GM21447 (cell line): ENCODE results near the gene IGF1R.

Source experiments
- ATAC-seq: cut with Tn5 transposase; IDR thresholded peaks from one replicate; pipeline ENCODE4 v1.9.1; 2021; ENCODE audit not compliant: unreplicated experiment

Gene IGF1R

DNA sequence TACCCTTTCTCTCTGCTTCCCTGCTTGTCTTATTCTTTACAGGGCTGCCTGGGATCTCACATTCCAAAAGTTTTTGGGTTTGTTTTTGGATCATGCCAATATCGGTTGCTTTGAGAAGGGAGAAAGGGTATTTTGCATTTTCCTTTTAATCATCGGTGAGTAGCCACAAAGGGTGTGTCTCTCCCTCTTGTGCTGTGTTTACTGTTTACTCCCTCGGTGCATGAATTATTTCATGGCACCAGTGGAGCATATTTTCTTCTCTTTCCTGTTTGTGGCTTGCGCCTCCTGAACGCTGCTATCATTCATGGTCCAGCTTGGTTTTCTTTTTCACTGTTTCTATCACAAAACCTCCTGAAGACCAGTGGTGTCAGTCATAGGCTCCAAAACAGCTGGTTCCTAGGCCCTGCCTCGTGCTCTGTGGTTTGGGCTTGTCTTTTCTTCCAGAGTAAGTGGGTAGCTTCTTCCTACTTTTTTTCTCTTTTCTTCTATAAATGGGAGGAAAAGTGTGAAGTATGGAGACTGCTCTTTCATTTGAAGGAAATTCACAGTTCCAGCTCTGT lies 54.9 kb downstream of the IGF1R start:
- ATAC-seq, result no peak

DNA sequence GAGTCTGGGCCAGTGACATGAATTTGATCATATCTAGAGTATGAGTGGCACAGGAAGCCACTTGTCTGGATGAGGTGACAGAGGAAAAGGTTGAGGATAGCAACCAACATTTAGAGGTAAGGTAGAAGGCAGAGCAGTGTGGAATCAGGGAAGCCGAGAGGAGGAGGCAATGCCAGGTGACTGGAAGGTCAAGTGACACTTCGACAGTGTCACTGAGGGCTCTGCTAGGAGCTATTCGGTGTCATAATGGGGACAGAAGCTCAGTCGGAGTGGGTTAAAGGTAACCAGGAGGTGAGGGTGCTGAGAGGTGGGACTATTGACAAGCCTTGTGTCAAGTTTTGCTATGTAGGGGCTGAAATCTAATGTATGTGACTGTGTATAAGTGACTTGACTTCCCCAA lies 56.7 kb downstream of the IGF1R start:
- no peak for ATAC-seq

DNA sequence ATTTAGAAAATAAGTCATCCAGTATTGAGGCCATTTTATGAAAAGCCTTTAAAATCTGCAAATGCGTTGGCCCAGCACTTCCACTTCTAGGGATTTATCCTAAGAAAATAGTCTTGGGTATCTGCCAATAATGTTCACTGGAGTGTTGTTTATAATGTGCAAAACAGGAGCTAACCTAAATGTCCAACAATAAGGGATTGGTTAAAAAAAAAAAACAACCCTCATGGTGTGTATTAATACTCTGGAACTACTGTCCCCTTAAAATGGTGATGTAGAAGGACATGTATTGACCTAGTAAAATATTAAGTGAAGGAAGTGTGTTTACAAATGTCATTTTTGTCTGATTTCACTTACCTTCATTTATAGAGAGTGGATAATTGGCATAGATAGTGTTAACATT lies 58.0 kb downstream of the IGF1R start:
- no peak for ATAC-seq

DNA sequence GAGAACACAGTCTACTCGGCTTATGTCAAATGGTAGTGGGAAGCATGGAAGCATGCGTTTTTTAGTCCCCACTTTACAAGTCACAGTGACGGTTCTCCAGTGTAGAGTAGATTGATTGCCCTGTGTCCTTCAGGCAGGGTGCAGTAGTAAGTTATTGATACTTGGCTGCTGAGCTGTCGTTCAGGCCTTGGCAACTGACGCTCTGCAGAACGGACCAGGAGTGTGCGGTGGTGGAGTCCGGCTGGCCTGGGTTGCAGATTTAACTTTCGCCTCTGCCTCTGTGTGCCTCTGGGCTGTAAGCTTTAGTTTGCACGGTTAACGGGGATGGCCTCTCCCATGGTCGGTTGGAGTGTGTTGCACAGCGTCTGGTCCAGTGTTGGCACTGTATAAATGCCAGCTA lies 58.6 kb downstream of the IGF1R start:
- no peak for ATAC-seq

DNA sequence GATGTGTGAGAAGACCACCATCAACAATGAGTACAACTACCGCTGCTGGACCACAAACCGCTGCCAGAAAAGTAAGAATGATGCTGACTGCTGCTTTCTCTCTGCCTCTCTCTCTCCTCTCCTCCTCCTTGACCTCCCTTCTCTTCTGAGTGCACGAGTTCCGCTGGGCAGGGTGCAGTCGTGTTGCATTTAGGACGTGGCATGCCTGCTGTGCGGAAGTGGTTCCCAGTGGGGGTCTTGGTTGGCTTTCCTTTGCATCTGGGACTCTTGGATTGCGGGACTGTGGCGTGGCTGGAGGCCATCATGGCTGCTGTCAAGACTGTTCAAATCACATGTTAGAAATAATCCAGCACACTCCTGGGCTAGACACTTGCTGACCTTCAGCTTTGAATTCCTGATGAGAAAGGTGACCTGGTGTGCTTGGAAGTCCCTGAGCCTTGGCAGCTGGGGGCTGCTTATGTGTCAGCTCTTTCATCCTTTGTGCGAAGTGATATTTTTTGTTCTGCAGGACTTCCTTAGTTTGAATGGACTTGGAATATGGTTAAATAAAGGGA lies 59.8 kb downstream of the IGF1R start:
- no peak for ATAC-seq

DNA sequence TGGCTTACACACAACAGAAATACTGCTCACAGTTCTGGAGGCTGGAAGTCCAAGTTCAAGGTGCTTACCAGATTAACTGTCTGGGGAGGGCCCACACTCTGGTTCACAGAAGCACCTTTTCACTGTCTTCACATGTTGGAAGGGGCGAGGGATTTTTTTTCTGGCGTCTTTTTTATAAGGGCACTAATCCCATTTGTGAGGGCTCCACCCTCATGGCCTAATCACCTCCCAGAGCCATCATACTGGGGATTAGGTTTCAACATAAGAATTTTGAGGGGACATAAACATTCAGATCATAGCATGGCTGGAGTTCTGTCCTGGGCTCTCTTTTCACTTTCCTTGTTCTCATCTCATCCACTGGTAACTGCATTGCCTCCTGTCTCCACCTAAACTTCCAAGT lies 63.5 kb downstream of the IGF1R start:
- ATAC-seq, result no peak

DNA sequence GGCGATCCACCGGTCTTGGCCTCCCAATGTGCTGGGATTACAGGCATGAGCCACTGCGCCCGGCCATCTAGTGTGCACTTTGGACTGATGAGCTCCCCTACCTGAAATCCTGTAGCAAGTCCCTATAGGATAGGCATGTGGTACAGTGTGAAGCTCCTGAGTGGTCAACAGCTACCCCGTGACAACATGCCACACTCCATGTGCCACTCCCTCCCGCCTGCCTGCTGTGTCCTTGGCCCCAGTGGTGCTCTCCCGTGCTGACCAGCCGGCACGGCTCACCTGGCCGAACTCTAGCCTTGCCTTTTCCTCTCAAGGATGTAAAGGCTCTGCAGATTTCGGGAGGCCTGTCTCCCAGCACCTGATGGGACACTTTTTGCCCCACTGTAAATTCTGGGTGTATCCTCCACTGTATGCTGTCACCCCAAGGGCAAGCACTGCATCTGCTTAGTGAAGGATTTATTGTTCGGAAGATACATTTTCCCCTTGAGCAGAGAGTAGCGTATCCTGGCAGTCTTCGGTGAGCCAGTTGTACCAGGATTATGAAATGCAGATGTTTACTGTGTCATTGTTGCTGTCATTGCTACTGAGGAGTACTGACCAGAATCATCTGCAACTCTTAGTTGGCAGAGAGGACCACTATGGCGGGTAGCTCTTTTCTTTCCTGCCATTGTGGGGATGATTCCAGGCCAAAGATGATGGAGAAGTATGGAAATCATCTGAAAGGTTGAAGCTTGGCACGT lies 64.7 kb downstream of the IGF1R start:
- no peak for ATAC-seq

DNA sequence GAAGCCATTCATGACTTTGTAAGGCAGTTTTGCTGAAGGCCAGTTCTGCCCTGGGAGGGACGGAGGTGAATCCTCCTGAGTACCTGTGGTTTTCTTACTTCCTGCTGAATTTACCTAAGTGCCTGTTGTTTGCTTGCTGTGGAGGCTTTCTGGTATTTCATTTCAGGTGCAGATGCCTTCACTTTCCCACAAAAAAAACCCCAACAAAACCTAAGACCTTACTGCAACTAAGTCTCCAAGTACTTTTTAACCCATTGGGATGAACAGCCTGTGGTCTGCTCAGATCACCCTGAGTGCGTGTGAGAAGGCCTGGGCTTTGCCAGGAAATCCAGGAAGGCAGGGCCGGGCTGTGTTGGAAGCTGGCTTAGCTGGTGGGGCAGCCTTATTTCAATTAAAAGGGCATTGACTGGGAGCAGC lies 65.3 kb downstream of the IGF1R start:
- no peak for ATAC-seq

DNA sequence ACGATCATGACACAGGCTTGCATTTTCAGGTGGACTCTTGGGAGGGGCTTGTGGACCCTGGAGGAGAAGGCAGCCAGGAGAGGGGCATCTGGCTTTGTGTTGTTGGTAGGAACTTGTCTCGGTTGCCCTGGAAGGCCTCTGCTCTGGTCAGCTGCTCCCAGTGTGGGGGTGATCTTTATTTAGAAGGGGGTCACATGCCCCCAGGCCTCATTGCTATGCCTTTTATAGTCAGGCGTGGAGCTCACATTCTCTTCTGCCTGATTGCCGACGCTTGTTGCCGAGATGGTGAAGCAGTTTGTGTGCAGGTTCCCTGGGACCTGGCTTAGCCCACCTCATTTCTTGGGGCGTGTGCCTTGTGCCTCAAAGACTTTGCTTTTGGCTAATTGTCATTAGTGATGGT lies 66.6 kb downstream of the IGF1R start:
- ATAC-seq, result no peak

DNA sequence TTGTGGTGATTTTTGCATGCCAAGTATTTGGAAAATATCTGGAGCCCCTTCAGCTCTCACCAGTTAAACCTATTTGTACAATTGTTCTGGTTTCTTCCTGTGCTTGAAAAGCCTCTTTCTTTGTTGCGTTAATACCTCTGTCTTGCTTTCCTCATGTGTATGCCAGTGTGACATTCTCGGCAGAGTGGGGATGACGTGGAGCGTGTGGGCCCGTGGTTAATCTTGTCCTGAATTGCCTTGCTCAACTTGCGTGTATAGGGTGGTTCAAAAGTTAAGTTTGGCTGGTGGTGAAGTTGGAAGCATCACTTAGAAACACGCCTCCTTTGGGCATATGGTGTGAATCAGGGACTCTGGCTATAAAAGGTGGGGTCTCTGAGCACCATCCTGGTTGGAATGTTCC lies 67.1 kb downstream of the IGF1R start:
- no peak for ATAC-seq

DNA sequence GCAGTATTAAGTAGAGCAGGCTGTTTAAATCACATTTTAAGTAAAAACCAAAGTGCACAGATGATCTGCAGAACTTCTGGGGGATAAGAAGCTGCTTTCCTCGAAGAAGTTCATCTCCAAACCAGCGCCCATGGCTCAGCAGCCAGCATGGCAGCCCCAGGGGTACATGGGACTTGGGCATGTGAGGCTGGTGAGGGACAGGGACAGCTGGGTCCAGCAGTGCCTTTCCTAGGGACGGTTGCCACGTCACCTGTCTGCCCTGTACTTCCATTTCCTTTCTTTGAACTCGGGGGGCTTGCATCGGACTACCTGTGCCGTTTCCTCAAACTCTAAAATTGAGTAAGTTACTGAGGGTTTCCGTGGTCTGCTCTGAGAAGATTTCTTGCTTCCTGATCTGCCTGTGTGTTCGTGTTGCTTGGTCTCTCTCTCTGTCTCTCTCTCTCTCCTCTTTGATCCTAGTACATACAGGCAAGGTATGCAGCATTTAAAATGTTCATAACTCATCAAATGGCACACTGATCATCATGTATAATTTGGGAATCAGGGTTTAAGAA lies 67.6 kb downstream of the IGF1R start:
- no peak for ATAC-seq

DNA sequence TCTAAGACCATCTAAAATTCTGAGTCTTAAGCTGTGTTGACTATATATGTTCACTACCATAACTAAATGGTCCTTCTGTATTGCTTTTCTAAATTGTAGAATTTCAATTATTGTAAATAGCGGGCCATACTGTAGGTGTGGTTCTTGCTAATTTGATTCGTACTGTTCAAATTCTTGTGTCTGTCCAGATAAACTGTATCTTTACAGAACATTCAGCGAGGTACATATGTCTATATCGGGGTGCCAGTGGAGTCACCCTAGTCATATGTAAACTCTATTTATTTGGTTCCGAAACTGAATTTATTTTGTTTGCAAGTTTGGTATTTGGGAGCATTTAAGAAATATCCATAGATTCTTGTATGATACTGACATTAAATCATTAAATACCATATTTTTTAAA lies 69.0 kb downstream of the IGF1R start:
- no peak for ATAC-seq

DNA sequence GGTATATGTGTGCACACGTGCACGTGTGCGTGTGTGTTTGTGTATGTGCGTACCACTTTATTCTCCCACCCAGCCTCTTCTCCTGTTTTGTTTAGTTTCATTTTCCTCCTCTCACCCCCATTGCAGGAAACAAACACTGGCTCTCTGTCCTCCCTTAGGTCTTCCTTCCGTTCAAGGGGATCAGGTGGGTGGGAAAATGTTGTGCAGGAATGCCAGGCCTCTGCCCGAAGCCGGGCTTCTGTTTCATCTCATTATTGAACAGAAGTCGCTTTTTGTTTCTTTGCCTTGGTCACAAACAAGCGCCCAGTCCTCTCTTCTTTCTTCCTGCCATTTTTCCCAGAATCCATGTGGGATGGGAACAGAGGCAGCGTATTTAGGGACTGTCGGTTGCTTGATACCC lies 69.6 kb downstream of the IGF1R start:
- ATAC-seq, result no peak

DNA sequence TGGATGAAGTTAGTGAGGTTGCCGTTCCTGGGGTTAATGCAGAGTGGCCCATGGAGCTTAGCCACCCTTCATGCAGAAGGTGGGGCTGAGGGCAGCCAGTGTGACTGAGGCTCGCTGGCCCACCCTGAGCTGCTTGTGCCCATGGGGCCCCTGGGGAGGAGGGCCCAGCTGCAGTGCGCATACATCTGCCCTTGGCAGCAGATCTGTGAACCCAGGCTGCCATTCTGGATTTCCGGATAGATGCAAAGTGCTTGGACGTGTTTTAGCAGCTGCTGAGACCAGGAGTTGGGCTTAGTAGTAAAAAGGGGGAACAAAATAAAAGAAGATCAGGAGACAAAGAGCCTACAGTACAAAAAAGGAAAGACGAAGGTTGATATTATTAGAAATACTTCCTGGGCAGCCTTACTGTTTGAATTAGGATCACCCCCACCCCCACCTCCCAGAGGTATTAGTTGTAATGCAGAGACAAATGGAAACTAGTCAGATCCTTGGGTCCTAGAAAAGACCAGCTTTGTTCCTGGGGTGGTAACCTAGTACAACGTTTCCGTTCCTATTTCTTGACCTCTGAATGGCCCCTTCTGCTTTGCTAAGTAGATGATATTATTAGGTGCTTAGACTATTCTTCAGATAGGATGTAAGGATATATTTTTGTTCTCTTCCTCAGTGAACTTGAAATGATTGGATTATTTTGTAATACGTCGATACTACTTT lies 70.2 kb downstream of the IGF1R start:
- no peak for ATAC-seq

DNA sequence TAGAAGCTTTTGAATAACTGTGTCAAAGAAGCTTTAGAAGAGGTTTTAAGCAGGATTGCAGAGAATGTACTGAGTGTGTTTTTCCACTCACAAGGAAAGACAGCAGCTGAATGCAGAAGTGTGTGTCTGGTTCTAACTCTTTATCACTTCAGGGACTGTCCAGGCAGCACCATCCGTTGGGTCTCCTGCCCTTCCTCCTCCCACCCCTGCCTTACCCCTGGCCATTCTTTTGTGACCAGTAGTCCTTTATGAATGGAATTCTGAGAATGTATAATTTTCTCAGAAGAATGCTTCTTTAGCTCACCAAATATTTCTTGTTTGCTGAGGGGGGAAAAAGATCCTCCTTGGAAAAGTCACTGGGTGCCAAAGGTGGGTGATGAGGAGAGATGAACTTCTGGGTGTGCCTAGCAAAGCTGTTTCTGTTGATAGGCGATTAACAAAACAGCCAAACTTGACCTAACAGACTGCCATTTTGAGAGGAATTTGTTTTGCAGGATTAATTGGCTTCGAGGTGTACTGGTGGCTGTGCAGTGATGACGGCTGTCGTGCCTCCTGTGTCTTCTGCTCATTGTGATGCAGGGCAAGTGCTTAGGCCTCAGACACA lies 70.9 kb downstream of the IGF1R start:
- ATAC-seq, result no peak

DNA sequence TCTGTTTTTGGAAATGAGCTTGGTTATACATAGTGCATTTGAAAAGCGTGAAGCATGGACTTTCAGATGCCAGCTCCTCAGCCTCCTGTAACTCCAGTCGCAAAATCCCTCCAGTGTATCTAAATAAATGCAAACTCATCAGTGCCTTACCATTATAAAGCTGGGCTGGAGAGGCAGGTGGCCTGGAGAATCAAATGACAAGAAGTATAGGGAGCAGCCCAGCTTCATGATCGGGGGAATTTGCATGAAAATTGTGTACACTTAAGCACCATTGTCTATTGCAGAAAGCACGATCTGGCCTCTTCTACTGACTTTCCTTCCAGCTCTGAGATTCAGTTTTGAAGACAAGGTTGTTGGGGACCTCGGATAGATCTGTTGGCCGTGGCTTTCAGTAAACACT lies 71.7 kb downstream of the IGF1R start:
- ATAC-seq, result no peak

DNA sequence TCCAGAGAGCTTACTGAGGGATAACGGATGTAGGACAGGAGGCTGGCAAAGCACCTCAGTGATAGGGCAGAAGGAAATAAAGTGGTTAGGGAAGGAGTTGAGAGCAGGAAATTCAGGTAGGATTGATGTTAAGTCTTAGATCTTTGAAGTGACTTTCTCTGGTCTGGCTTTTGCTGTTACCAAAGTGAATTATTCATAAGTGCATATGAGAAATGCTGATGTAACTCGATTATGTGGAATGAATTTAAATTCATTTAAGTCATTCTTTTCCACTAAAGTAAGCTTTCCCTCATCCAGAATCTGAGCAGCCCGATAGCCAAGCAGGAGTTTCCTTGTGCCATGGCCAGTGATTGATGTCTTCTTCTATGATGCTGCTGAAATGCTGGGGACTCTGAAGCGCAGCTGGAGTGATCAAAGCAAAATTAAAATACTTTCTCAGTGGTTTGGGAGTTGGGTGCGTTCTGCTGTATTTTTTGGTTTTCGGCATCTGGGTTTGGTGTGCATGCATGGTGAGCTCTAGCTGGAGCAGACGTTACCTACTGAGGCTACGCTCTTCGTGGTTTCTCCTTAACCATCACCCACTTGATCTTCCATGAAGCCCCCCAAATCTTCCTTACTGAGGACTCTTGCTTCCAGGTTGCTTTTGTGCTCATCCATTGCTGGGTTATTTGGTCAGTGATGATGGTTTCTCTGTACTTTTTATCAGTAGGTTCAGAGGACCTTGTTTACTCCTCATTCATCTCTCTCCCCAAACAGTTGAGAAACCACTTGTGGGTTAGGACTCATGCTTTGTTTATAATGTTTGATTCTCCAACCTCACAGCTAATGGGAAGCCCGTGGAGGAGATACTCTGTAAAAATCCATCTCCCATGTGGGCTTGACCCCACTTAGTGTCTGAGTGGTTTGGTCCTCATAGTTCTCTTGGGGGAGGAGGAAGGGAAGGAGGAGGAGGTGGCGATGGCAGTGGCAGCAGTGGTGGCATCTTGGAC lies 72.5 kb downstream of the IGF1R start:
- ATAC-seq, result no peak

DNA sequence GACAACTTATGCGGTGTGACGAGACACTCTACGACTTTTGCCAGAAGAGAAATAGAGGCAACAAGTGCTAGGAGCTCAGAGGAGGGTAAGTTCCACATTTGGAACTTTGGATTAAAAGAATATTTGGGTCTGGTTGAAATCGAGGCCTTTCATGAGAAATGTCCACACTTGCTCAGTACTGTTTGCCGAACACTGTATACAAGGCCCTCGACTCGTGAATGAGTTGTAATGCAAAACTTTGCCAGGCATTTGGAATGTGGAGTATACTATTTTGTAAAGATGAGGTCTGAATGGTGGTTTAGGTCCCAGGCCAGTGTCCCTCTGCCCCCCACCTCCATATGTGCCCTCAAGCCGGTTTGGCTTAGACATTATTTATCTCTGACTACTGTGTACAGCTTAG lies 73.9 kb downstream of the IGF1R start:
- ATAC-seq, result no peak

DNA sequence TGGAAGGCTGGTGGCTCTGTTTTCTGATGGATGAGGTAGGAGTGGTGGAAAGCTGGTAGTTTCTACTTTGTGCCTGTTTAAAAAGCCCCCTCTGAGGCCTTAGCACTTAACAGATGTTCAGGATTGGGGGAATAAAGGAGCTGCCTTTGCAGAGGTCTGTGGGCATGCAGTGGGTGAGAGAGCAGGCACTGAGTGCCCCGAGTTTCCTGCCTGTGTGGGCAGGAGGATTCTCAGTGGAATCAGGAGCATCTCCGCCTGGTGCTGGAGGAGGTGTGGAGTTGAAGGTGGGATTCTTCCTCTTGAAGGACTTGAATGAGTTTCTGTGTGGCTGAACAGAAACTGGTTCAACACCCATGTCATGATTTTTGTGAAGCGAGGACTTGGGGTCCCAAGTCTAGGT lies 74.3 kb downstream of the IGF1R start:
- no peak for ATAC-seq

DNA sequence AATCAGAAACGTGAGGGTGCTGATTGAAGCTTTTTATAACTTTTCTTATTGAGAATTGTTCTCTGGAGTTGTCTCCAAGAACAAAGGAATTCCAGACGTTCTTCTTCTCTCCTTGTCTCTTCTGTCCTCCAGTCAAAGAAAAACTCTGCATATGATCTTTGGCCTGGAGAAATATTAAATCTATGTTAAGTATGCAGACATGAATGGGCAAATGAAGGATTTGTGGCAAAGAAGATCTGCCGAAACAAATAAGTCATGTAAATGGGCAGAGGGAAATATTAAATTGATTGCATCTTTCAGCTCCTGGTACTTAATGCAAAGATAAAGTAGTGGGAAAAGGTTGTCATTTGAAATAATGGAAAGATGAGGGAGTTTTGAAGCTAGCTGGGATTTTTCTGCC lies 74.9 kb downstream of the IGF1R start:
- ATAC-seq, result no peak
